ENCODE results near the gene PLXNA1.
A peak's percentile ranks its signal among the peaks of the same experiment; 100 is the strongest.

PLXNA1 gene

GRCh38 chr3:126988451-126989021, 5.6 kb downstream of the PLXNA1 start:
- DNase-seq: no peak

DNA sequence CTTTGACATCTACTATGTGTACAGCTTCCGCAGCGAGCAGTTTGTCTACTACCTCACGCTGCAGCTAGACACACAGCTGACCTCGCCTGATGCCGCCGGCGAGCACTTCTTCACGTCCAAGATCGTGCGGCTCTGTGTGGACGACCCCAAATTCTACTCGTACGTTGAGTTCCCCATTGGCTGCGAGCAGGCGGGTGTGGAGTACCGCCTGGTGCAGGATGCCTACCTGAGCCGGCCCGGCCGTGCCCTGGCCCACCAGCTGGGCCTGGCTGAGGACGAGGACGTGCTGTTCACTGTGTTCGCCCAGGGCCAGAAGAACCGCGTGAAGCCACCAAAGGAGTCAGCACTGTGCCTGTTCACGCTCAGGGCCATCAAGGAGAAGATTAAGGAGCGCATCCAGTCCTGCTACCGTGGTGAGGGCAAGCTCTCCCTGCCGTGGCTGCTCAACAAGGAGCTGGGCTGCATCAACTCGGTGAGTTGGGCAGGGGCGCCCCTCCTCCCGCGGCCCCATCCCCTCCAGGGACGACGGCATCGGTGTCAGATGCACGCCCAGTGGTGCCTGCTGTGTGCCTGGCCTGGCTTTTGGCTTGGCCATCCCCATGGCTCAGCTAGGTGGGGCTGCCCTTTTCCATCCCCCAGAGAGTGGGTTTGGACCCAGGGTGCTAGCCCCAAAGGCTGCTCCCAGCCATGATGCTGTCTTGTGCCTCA, 6.6 kb downstream of the PLXNA1 start:
- DNase-seq: no peak

GRCh38 chr3:126990024-126990700, 7.2 kb downstream of the PLXNA1 start:
- no peak for DNase-seq

- DNase-seq: peak; percentile 46
Observed at GRCh38 chr3:126990890-126991289, 8.0 kb downstream of the PLXNA1 start.

GRCh38 chr3:126991366-126992200, 8.7 kb downstream of the PLXNA1 start:
- no peak for DNase-seq

- no peak for DNase-seq
Observed at GRCh38 chr3:126992216-126992615, 9.3 kb downstream of the PLXNA1 start.

- DNase-seq: no peak
Observed at GRCh38 chr3:126992776-126993175, 9.9 kb downstream of the PLXNA1 start.

DNA sequence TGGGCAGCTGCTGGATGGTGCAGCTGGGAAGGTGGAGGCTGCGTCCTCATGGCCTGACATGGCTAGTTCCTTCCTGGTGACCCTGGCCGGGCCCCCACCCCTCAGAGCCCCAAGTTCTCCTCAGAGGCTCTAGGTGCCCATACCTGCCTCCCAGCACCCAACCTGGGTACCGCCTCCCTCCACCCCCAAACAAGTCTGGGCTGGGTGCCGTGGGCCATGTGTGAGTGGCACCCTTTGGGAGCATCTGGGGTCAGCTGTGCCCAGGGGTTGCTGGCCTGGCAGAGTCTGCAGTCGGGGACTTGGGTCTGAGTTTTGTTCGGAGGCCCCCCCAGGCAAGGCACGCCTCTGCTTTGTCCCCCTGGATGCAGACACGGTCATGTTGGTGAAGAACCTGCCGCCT, 10.5 kb downstream of the PLXNA1 start:
- no peak for DNase-seq

- DNase-seq: no peak
Observed at GRCh38 chr3:126994661-126995245, 11.8 kb downstream of the PLXNA1 start.

- DNase-seq: no peak
Observed at GRCh38 chr3:126995254-126995780, 12.4 kb downstream of the PLXNA1 start.

DNA sequence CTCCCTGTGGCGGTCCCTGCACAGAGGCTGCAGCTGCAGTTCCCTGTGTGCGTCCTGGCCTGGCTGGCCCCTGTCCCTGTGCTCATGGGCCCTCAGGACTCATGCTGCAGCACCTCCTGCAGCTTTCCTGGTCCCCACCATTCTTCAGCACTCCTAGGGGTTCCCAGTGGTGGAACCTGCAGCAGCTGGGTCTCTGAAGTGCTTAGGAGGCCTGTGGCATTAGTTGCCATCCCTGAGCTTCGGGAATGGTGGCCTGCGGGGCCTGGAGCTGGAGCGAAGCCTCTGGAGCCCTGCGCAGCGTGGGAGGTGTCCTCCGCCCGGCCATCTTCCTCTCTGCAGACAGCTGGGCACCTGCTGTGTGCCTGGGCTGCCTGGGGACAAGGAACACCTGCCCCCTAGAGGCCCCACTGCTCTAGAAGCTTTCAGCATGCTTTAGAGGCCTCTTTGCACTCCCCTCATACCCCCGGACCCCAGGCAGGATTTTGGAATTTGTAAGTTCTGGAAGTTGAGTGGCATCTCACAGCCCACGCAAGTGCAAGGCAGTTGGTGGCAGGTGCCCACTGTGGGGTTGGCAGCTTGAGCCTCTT, 13.1 kb downstream of the PLXNA1 start:
- no peak for DNase-seq

GRCh38 chr3:126996905-126997304, 14.0 kb downstream of the PLXNA1 start:
- no peak for DNase-seq

GRCh38 chr3:126997455-126998038, 14.6 kb downstream of the PLXNA1 start:
- DNase-seq: no peak

DNA sequence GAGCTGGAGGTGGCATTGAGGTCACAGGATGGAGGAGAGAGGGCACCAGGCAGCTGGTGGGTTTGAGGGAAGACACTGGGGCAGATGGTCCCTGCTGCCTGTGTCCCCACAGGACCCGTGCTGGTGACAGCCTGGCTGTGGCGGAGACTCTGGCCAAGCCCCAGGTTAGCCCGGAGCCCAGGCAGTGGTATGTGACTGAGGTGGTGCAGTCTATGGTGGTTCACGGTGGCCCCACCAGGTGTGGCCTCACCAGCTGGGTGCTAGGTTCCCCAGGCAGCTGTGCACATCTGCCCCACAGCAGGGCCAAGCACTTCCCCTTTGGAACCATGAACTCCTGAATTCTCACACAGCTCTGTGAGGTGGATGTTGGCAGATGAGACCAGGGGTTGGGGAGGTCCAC, 15.4 kb downstream of the PLXNA1 start:
- DNase-seq: no peak

DNA sequence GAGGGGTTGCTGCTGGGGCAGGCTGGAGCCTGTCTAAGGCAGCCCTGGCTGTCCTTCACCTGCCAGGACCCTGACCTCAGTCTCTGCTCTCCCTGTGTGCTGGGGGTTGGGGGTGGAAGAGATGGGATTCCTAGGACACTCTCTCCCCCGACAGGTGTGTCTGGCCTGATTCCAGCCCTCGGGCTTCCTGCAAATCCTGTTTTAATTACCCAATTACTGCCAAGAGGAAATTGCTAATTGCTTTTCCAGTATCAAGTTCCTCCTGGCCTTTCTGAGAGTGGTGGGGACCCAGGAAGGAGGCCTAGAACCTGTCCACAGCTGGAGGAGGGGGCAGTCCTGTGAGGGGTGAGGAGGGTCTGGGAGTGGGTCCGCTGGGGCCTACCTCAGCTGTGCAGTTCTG, 15.8 kb downstream of the PLXNA1 start:
- no peak for DNase-seq

DNA sequence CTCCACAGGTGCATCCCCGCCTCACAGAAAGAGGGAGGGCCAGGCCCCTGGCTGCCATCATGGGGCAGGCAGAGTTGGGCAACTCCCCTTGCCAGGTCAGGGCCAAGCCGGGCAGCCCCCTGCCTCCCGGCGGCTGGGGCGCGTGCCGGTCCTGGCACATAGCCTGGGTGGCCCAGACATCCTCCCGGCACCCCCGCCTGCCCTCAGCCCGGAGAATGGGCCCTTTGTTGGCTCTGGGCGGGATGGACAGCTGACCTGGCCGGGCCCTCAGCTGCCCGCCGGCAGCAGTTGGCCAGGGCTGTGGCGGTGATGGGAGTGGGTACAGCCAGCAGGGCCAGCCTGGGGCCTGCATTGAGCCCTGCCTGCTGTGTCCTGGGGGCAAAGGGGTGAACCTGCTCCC, 16.5 kb downstream of the PLXNA1 start:
- DNase-seq: no peak

- no peak for DNase-seq
Observed at GRCh38 chr3:127000119-127000518, 17.2 kb downstream of the PLXNA1 start.

GRCh38 chr3:127000761-127001160, 17.8 kb downstream of the PLXNA1 start:
- DNase-seq: no peak

- no peak for DNase-seq
Observed at GRCh38 chr3:127001486-127002194, 18.7 kb downstream of the PLXNA1 start.

DNA sequence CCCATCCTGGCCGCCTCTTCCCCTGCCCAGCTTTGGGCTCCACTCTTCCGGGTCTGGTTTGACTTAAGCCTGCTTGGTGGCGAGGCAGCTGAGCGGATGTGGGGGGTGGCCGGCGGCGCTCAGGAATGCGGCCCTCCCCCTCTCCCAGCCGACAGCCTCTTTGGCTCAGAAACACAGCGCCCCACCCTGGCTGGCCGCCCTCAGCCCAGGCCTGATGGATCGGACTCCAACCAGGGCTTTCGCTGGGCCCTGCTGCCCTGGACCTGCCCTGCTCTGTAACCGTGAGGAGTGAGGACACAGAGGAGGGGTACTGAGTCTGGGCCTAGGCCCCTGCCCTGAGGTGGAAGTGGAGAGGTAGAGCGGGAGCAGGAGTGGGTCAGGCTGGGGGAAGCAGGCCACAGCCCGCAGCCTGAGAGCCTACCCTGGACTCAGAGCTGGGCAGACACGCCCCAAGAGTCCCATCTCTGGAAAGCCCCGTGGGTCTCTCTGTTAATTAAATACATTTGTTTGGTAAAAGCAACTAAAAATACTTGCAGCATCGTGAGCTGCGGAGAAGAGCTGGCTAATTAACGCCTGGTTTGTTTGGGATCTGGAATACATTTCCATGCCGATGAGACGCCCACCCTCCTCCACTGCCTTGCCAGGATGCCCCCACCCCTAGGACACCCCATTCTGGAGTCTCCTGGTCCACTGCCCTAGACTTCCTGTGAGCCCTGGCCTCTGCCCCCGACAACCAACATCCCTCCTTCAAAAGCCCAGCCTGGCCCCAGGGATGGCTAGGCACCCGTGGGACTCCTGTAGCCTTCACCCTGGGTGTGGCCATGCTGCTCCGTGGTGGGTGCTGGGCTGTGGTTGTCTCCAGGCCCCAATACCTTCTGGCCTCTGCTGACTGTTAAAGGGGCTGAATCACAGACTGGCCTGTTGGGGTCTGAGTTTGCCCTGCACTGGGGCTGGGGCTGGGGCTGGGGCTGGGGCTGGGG, 19.6 kb downstream of the PLXNA1 start:
- DNase-seq: no peak

All from NCI-H1694 (cell line).